SJSA1 (cell line): Measurements from ENCODE around the gene RNF207. TPM values are rescaled to one million over a fixed set of nuclear protein-coding genes. Genes with fewer than 3 reads are reported as not detected.

Experiments used
- DNase-seq, 2 experiments: peaks; one replicate each; pipeline ENCODE4 v3.0.0-alpha.2; 2015 to 2020; ENCODE audit warnings: low spot score in 2 of 2, low read depth in 1 of 2
- H3K27ac ChIP-seq: fragments of 250-450 bp; sonication (Bioruptor Pico); 2 replicates; pipeline ENCODE4 v1.5.1; 2020; ENCODE audit warnings: mild to moderate bottlenecking, moderate library complexity
- H3K27me3 ChIP-seq: fragments of 250-450 bp; sonication (Bioruptor Pico); replicated peaks from 2 replicates; pipeline ENCODE4 v1.5.1; 2020; ENCODE audit warnings: mild to moderate bottlenecking, moderate library complexity
- H3K36me3 ChIP-seq: fragments of 250-450 bp; sonication (Bioruptor Pico); 2 replicates; pipeline ENCODE4 v1.5.1; 2020; ENCODE audit warnings: mild to moderate bottlenecking
- H3K4me1 ChIP-seq: fragments of 250-450 bp; sonication (Bioruptor Pico); replicated peaks from 2 replicates; pipeline ENCODE4 v1.6.1; 2021; ENCODE audit warnings: mild to moderate bottlenecking
- H3K4me3 ChIP-seq: fragments of 250-450 bp; sonication (Bioruptor Pico); 2 replicates; pipeline ENCODE4 v1.5.1; 2020; ENCODE audit warnings: mild to moderate bottlenecking
- H3K9me3 ChIP-seq: fragments of 250-450 bp; sonication (Bioruptor Pico); replicated peaks from 2 replicates; pipeline ENCODE4 v1.5.1; 2020; ENCODE audit warnings: mild to moderate bottlenecking
- total RNA-seq: library from RNA; depleted of rRNA; stranded (reverse); fragments of >200 nt; shearing (Covaris generic); gene quantifications from 2 replicates; pipeline ENCODE4 v1.2.3, GENCODE V29; 2014

The RNF207 gene
- total RNA-seq, 1 experiment from 2014 or later, result 27.3 TPM

- H3K4me1 ChIP-seq, result peaks cover 18% of the 10 kb centered on the region
- H3K4me3 ChIP-seq, result peak within 1 kb of the TSS; percentile 86
- no peaks in the 10 kb centered on the region for H3K27me3 ChIP-seq
- DNase-seq, result peak; percentile 98 to 99
- H3K9me3 ChIP-seq, result no peaks in the 10 kb centered on the region
- peak within 1 kb of the TSS; percentile 75 for H3K27ac ChIP-seq
- peaks cover 44% of the 10 kb centered on the region for H3K36me3 ChIP-seq
Observed at GRCh38 chr1:6199298-6200187, 6.4 kb upstream of the RNF207 start, which contains the start of gene RPL22. TSS of gene RPL22 (minus strand) at chr1:6199595. CDS start at chr1:6199573, 22 bp downstream.

- Histone ChIP-seq H3K27me3 (no peaks in the 10 kb centered on the region), H3K36me3 (peaks cover 37% of the 10 kb centered on the region), H3K9me3 (no peaks in the 10 kb centered on the region), H3K4me3 (peak overlapping the region; percentile 86), H3K4me1 (peaks cover 18% of the 10 kb centered on the region), H3K27ac (peak overlapping the region; percentile 65)
- DNase-seq, result no peak
Observed at GRCh38 chr1:6200188-6200809, 5.6 kb upstream of the RNF207 start.

GRCh38 chr1:6202256-6202655 lies 3.7 kb upstream of the RNF207 start:
- H3K4me1 ChIP-seq, result peaks cover 31% of the 10 kb centered on the region
- peaks cover 28% of the 10 kb centered on the region for H3K36me3 ChIP-seq
- H3K27ac ChIP-seq, result no peak overlapping the region
- H3K27me3 ChIP-seq, result no peaks in the 10 kb centered on the region
- no peak overlapping the region for H3K4me3 ChIP-seq
- no peak for DNase-seq
- no peaks in the 10 kb centered on the region for H3K9me3 ChIP-seq

- H3K27me3 ChIP-seq, result no peaks in the 10 kb centered on the region
- peak overlapping the region; percentile 58 for H3K4me3 ChIP-seq
- peaks cover 14% of the 10 kb centered on the region for H3K4me1 ChIP-seq
- no peaks in the 10 kb centered on the region for H3K9me3 ChIP-seq
- peak overlapping the region; percentile 64; the same call in 1 of the 2 replicates for H3K27ac ChIP-seq
- DNase-seq, result no peak
- H3K36me3 ChIP-seq, result peaks cover 32% of the 10 kb centered on the region
Observed at GRCh38 chr1:6206520-6206855, 569 bp downstream of the RNF207 start.

- DNase-seq, result no peak
- Histone ChIP-seq H3K9me3 (no peaks in the 10 kb centered on the region), H3K27me3 (no peaks in the 10 kb centered on the region), H3K4me1 (peaks cover 14% of the 10 kb centered on the region), H3K36me3 (peaks cover 38% of the 10 kb centered on the region), H3K27ac (no peak overlapping the region), H3K4me3 (peak overlapping the region; percentile 58; the same call in 1 of the 2 replicates)
Observed at GRCh38 chr1:6207075-6207885, 1.4 kb downstream of the RNF207 start.

GRCh38 chr1:6207921-6208320 lies 2.0 kb downstream of the RNF207 start:
- Histone ChIP-seq H3K36me3 (peaks cover 44% of the 10 kb centered on the region), H3K27me3 (no peaks in the 10 kb centered on the region), H3K27ac (no peak overlapping the region), H3K4me1 (peaks cover 14% of the 10 kb centered on the region), H3K9me3 (no peaks in the 10 kb centered on the region), H3K4me3 (no peak overlapping the region)
- DNase-seq, result no peak

- Histone ChIP-seq H3K27me3 (no peaks in the 10 kb centered on the region), H3K9me3 (no peaks in the 10 kb centered on the region), H3K36me3 (peaks cover 49% of the 10 kb centered on the region), H3K4me3 (no peak overlapping the region), H3K27ac (no peak overlapping the region), H3K4me1 (peaks cover 14% of the 10 kb centered on the region)
- DNase-seq, result no peak
Observed at GRCh38 chr1:6208723-6209660, 3.1 kb downstream of the RNF207 start.

- Histone ChIP-seq H3K9me3 (no peaks in the 10 kb centered on the region), H3K36me3 (peaks cover 49% of the 10 kb centered on the region), H3K4me1 (peaks cover 14% of the 10 kb centered on the region), H3K27ac (no peak overlapping the region), H3K27me3 (no peaks in the 10 kb centered on the region), H3K4me3 (no peak overlapping the region)
- no peak for DNase-seq
Observed at GRCh38 chr1:6209661-6210580, 4.0 kb downstream of the RNF207 start.

- Histone ChIP-seq H3K27ac (no peak overlapping the region), H3K4me3 (no peak overlapping the region)
Observed at GRCh38 chr1:6210591-6211355, 4.9 kb downstream of the RNF207 start.

GRCh38 chr1:6211731-6212130 lies 5.8 kb downstream of the RNF207 start:
- Histone ChIP-seq H3K9me3 (no peaks in the 10 kb centered on the region), H3K27me3 (no peaks in the 10 kb centered on the region), H3K36me3 (peaks cover 42% of the 10 kb centered on the region), H3K4me1 (peaks cover 3% of the 10 kb centered on the region; the same call in 1 of the 2 replicates), H3K27ac (no peak overlapping the region), H3K4me3 (no peak overlapping the region)
- no peak for DNase-seq

More at GRCh38 chr1:6210591-6211355, 4.9 kb downstream of the RNF207 start:
- DNase-seq, result no peak
- H3K27me3 ChIP-seq, result no peaks in the 10 kb centered on the region
- peaks cover 9% of the 10 kb centered on the region for H3K4me1 ChIP-seq
- H3K9me3 ChIP-seq, result no peaks in the 10 kb centered on the region
- peaks cover 47% of the 10 kb centered on the region for H3K36me3 ChIP-seq

GRCh38 chr1:6212193-6212959 lies 6.5 kb downstream of the RNF207 start:
- H3K4me1 ChIP-seq, result no peaks in the 10 kb centered on the region
- no peak overlapping the region for H3K27ac ChIP-seq
- no peak for DNase-seq
- no peaks in the 10 kb centered on the region for H3K27me3 ChIP-seq
- H3K9me3 ChIP-seq, result no peaks in the 10 kb centered on the region
- no peak overlapping the region for H3K4me3 ChIP-seq
- H3K36me3 ChIP-seq, result peaks cover 38% of the 10 kb centered on the region
